H1 (cell line): ENCODE results near the gene KIF25. TPM values are rescaled to one million over a fixed set of nuclear protein-coding genes. Genes with fewer than 3 reads are reported as not detected.

Source experiments
- CTCF ChIA-PET: fragments of 300-600 bp; sonication (Branson Sonifier 250); formaldehyde crosslinking; loops from one replicate; lab custom pipeline; 2021; ENCODE audit not compliant: partially characterized antibody; lab: Charles Lee
- POLR2A ChIA-PET: fragments of 300-600 bp; sonication (Branson Sonifier 250); formaldehyde crosslinking; loops from one replicate; lab custom pipeline; 2021; ENCODE audit warnings: inconsistent platforms; ENCODE audit not compliant: partially characterized antibody; lab: Charles Lee
- DNase-seq, 2 experiments: peaks; one replicate each; pipeline versions ENCODE4 v3.0.0 to v3.0.0-alpha.2; 2010 to 2022; ENCODE audit warnings: low spot score in 2 of 2, low read depth in 1 of 2, mixed read lengths in 1 of 2
- FAIRE-seq: peaks from 2 replicates; lab custom pipeline; 2011; peaks lifted over from hg19 to GRCh38; lab: Jason Lieb, UNC
- H2AFZ ChIP-seq: 2 replicates; pipeline ENCODE4 v1.8.1; 2012; ENCODE audit warnings: low read length, inconsistent platforms
- H2AK5ac ChIP-seq: 2 replicates; pipeline ENCODE4 v1.6.1; 2013; ENCODE audit warnings: low read depth, low read length
- H2BK120ac ChIP-seq: replicated peaks from 2 replicates; pipeline ENCODE3; 2013; ENCODE audit warnings: low read depth, low read length, inconsistent platforms
- H2BK12ac ChIP-seq: 2 replicates; pipeline ENCODE4 v1.6.1; 2013; ENCODE audit warnings: low read depth, low read length
- H2BK15ac ChIP-seq: 2 replicates; pipeline ENCODE4 v1.6.1; 2013; ENCODE audit warnings: low read length
- H2BK20ac ChIP-seq: 2 replicates; pipeline ENCODE4 v1.6.1; 2013; ENCODE audit warnings: low read length
- H2BK5ac ChIP-seq: 2 replicates; pipeline ENCODE4 v1.6.1; 2013; ENCODE audit warnings: low read depth, low read length
- H3K14ac ChIP-seq: 2 replicates; pipeline ENCODE4 v1.6.1; 2013; ENCODE audit warnings: inconsistent platforms; ENCODE audit not compliant: insufficient read length
- H3K18ac ChIP-seq: 2 replicates; pipeline ENCODE4 v1.6.1; 2013; ENCODE audit warnings: low read length; ENCODE audit errors: extremely low read depth
- H3K23ac ChIP-seq: 2 replicates; pipeline ENCODE4 v1.6.1; 2013; ENCODE audit warnings: inconsistent platforms; ENCODE audit not compliant: insufficient read length
- H3K23me2 ChIP-seq: 2 replicates; pipeline ENCODE4 v1.6.1; 2013; ENCODE audit warnings: low read depth, low read length
- H3K27ac ChIP-seq: 2 replicates; pipeline ENCODE4 v1.6.1; 2011; ENCODE audit warnings: low read depth, low read length, inconsistent platforms
- H3K27me3 ChIP-seq, 4 experiments: replicated peaks in 1 of 4; 1 replicate in 1 of 4; 2 replicates in 3 of 4; pipeline versions ENCODE4 v1.6.1 to v1.8.1; 2011 to 2013; ENCODE audit warnings: low read length in 3 of 4, mild to moderate bottlenecking in 3 of 4, inconsistent platforms in 2 of 4, mixed read lengths in 2 of 4, moderate library complexity in 1 of 4; ENCODE audit not compliant: control insufficient read depth in 3 of 4, insufficient read depth in 3 of 4; ENCODE audit errors: extremely low read depth in 1 of 4
- H3K36me3 ChIP-seq, 4 experiments: 2 replicates each; pipeline versions ENCODE4 v1.6.1 to v1.8.1; 2011 to 2013; ENCODE audit warnings: mild to moderate bottlenecking in 4 of 4, low read length in 3 of 4, moderate library complexity in 2 of 4, control low read depth in 1 of 4, inconsistent platforms in 1 of 4; ENCODE audit not compliant: insufficient read depth in 4 of 4, control insufficient read depth in 2 of 4
- H3K4ac ChIP-seq: replicated peaks from 2 replicates; pipeline ENCODE3; 2013; ENCODE audit warnings: low read length, low read depth, mixed read lengths, inconsistent platforms; ENCODE audit not compliant: insufficient read length
- H3K4me1 ChIP-seq, 4 experiments: replicated peaks in 1 of 4; 1 replicate in 1 of 4; 2 replicates in 3 of 4; pipeline versions ENCODE4 v1.6.1 to v1.8.1; 2011 to 2013; ENCODE audit warnings: low read length in 3 of 4, inconsistent platforms in 2 of 4, mixed read lengths in 1 of 4; ENCODE audit not compliant: insufficient read depth in 4 of 4, control insufficient read depth in 3 of 4
- H3K4me2 ChIP-seq, 2 experiments: 2 replicates each; pipeline versions ENCODE4 v1.6.1 to v1.8.1; 2011 to 2013; ENCODE audit warnings: low read depth in 2 of 2, low read length in 2 of 2, control low read depth in 1 of 2, inconsistent platforms in 1 of 2, mild to moderate bottlenecking in 1 of 2; ENCODE audit not compliant: insufficient read depth in 1 of 2
- H3K4me3 ChIP-seq, 4 experiments: fragments of 200-600, 300-600 bp in 1 of 4; sonication (generic), shearing (Covaris generic), sonication (Bioruptor Twin) in 1 of 4; 2 replicates each; pipeline versions ENCODE4 v1.5.1 to v1.8.1; 2011 to 2016; ENCODE audit warnings: low read length in 4 of 4, low read depth in 3 of 4, control low read depth in 2 of 4, inconsistent platforms in 2 of 4, mild to moderate bottlenecking in 2 of 4, mixed read lengths in 1 of 4, moderate library complexity in 1 of 4; ENCODE audit not compliant: insufficient read depth in 2 of 4; ENCODE audit errors: extremely low read depth in 1 of 4
- H3K56ac ChIP-seq: replicated peaks from 2 replicates; pipeline ENCODE3; 2013; ENCODE audit warnings: low read depth, mild to moderate bottlenecking, mixed read lengths, low read length, inconsistent platforms; ENCODE audit not compliant: insufficient read length
- H3K79me1 ChIP-seq: 2 replicates; pipeline ENCODE4 v1.6.1; 2013; ENCODE audit warnings: low read depth, low read length, control low read depth
- H3K79me2 ChIP-seq, 2 experiments: 2 replicates each; pipeline versions ENCODE4 v1.6.1 to v1.8.1; 2012 to 2013; ENCODE audit warnings: low read length in 2 of 2, mild to moderate bottlenecking in 2 of 2, inconsistent platforms in 1 of 2; ENCODE audit not compliant: insufficient read depth in 2 of 2, control insufficient read depth in 1 of 2
- H3K9ac ChIP-seq, 4 experiments: replicated peaks in 1 of 4; 1 replicate in 1 of 4; 2 replicates in 3 of 4; pipeline versions ENCODE4 v1.6.1 to v1.8.1; 2011 to 2013; ENCODE audit warnings: low read depth in 3 of 4, low read length in 3 of 4, control low read depth in 2 of 4, mild to moderate bottlenecking in 2 of 4, moderate library complexity in 2 of 4, inconsistent platforms in 1 of 4; ENCODE audit errors: extremely low read depth in 1 of 4
- H3K9me3 ChIP-seq, 2 experiments: 2 replicates each; pipeline versions ENCODE4 v1.6.1 to v1.8.1; 2012 to 2013; ENCODE audit warnings: mild to moderate bottlenecking in 2 of 2, moderate library complexity in 2 of 2, control low read depth in 1 of 2, inconsistent platforms in 1 of 2, low read depth in 1 of 2, low read length in 1 of 2, mixed read lengths in 1 of 2; ENCODE audit not compliant: insufficient read depth in 2 of 2
- H4K20me1 ChIP-seq, 2 experiments: replicated peaks in 1 of 2; 2 replicates each; pipeline versions ENCODE3 to v1.8.1; 2011 to 2013; ENCODE audit warnings: inconsistent platforms in 2 of 2, low read length in 2 of 2, mild to moderate bottlenecking in 1 of 2; ENCODE audit not compliant: insufficient read depth in 2 of 2, control insufficient read depth in 1 of 2
- H4K5ac ChIP-seq: 2 replicates; pipeline ENCODE4 v1.6.1; 2013; ENCODE audit warnings: low read length, low read depth, mixed read lengths, inconsistent platforms; ENCODE audit not compliant: insufficient read length
- H4K8ac ChIP-seq: 2 replicates; pipeline ENCODE4 v1.8.0; 2013; ENCODE audit warnings: mild to moderate bottlenecking, moderate library complexity, low read length, inconsistent platforms; ENCODE audit not compliant: insufficient read depth; ENCODE audit errors: extremely low read depth
- H4K91ac ChIP-seq: replicated peaks from 2 replicates; pipeline ENCODE3; 2013; ENCODE audit warnings: low read length, mixed read lengths, inconsistent platforms; ENCODE audit not compliant: insufficient read length
- CTCF ChIP-seq, 3 experiments: IDR thresholded peaks; 1 replicate in 2 of 3; 2 replicates in 1 of 3; pipeline versions ENCODE4 v1.5.1 to v1.6.1; 2011; ENCODE audit warnings: low read length in 3 of 3, mild to moderate bottlenecking in 3 of 3, inconsistent platforms in 2 of 3, low read depth in 1 of 3, moderate library complexity in 1 of 3; ENCODE audit not compliant: insufficient read depth in 1 of 3; ENCODE audit errors: control extremely low read depth in 1 of 3
- EGR1 ChIP-seq: IDR thresholded peaks from 2 replicates; pipeline ENCODE4 v1.6.1; 2011; ENCODE audit warnings: low read depth, low read length, borderline replicate concordance
- EZH2 ChIP-seq: fragments of 200-600 bp; sonication (generic); IDR thresholded peaks from 2 replicates; pipeline ENCODE4 v1.7.1; 2012; ENCODE audit warnings: low read depth, mild to moderate bottlenecking, moderate library complexity, low read length, inconsistent platforms; ENCODE audit not compliant: severe bottlenecking
- MAX ChIP-seq: IDR thresholded peaks from 2 replicates; pipeline ENCODE4 v1.6.1; 2012; ENCODE audit warnings: inconsistent platforms
- NANOG ChIP-seq: IDR thresholded peaks from 2 replicates; pipeline ENCODE4 v1.6.1; 2011; ENCODE audit warnings: low read length, low read depth, mild to moderate bottlenecking, inconsistent platforms; ENCODE audit not compliant: insufficient read depth, poor library complexity, severe bottlenecking
- RBBP5 ChIP-seq: IDR thresholded peaks from 2 replicates; pipeline ENCODE4 v1.7.1; 2012; ENCODE audit warnings: low read depth, mild to moderate bottlenecking, inconsistent platforms, low read length, moderate library complexity, borderline replicate concordance
- RXRA ChIP-seq: IDR thresholded peaks from 2 replicates; pipeline ENCODE4 v1.6.1; 2011; ENCODE audit warnings: low read depth, mild to moderate bottlenecking, low read length, moderate library complexity; ENCODE audit not compliant: insufficient read depth
- SUZ12 ChIP-seq: fragments of 200-600 bp; sonication (generic); IDR thresholded peaks from 2 replicates; pipeline ENCODE4 v1.6.1; 2012; ENCODE audit warnings: mild to moderate bottlenecking, inconsistent platforms, low read length, moderate library complexity, mixed read lengths
- TAF7 ChIP-seq: optimal IDR thresholded peaks from 2 replicates; pipeline ENCODE3; 2011; ENCODE audit warnings: low read depth, mild to moderate bottlenecking, inconsistent platforms, low read length, moderate library complexity, borderline replicate concordance
- WGBS, 2 experiments: shearing (Covaris generic) in 1 of 2; methylation state at CpG; one replicate each; pipeline versions ENCODE4 v1.1.6 to v1.1.7; 2013 to 2015; ENCODE audit warnings: low lambda C conversion rate in 2 of 2, mixed read lengths in 2 of 2, inconsistent platforms in 1 of 2, low coverage in 1 of 2, missing lambda C conversion rate in 1 of 2; ENCODE audit not compliant: insufficient replicate concordance in 2 of 2, insufficient coverage in 1 of 2, insufficient read length in 1 of 2; ENCODE audit errors: extremely low coverage in 1 of 2, missing lambda C conversion rate in 1 of 2; 5-methylcytosine and 5-hydroxymethylcytosine counted together
- polyA plus RNA-seq, 7 experiments: library from polyadenylated mRNA; depleted of rRNA in 3 of 7; stranded (reverse) in 5 of 7; unstranded in 2 of 7; fragments of >200 nt in 5 of 7; fragments of 200-250 nt in 2 of 7; gene quantifications; 1 replicate in 5 of 7; 2 replicates in 1 of 7; 4 replicates in 1 of 7; pipeline versions ENCODE4 v1.2.1 to v1.2.3, GENCODE V29; 2011 to 2013; ENCODE audit warnings: missing spikeins in 2 of 7, mixed read lengths in 2 of 7
- total RNA-seq: library from RNA; stranded (reverse); fragmentation: NEBNext Ultra II Directional; extraction: Animal tissue kit (Norgen Biotek cat#: 25700); gene quantifications from 2 replicates; pipeline ENCODE4 v1.2.1, GENCODE V29; 2021

The KIF25 gene
- total and polyA plus RNA-seq, 2 of the 8 experiments (the other 6 are each of a cell fraction or from before 2014, with no cell fraction given) = 1.5 to 2.0 TPM

GRCh38 chr6:168015482-168016175 lies 18.2 kb downstream of the KIF25 start:
- no peaks in the 10 kb centered on the region for H3K79me1 ChIP-seq
- CTCF ChIA-PET = interaction anchor here (1.4 kb wide), 1 partner anchor 20 kb away, joined by 4 read pairs; no protein-coding TSS in a partner anchor
- H3K4me2 ChIP-seq = no peak overlapping the region
- H3K14ac ChIP-seq = no peak overlapping the region
- H3K18ac ChIP-seq = no peak overlapping the region
- no peak overlapping the region for H2BK15ac ChIP-seq
- no peak overlapping the region for H3K4ac ChIP-seq
- H4K5ac ChIP-seq = no peak overlapping the region
- peaks cover 2% of the 10 kb centered on the region for H3K23me2 ChIP-seq
- no peak overlapping the region for H2BK120ac ChIP-seq
- no peaks in the 10 kb centered on the region for H3K36me3 ChIP-seq
- no peaks in the 10 kb centered on the region for H4K20me1 ChIP-seq
- no peak overlapping the region for H3K9ac ChIP-seq
- no peaks in the 10 kb centered on the region for H3K27me3 ChIP-seq
- no peak overlapping the region for H3K23ac ChIP-seq
- no peak overlapping the region for H3K4me3 ChIP-seq
- no peak overlapping the region for H4K91ac ChIP-seq
- no peak overlapping the region for H2BK20ac ChIP-seq
- no peak overlapping the region for H2AK5ac ChIP-seq
- FAIRE-seq = no peak
- POLR2A ChIA-PET = interaction anchor here (1.0 kb wide), 1 partner anchor 13 kb away, joined by 3 read pairs; no protein-coding TSS in a partner anchor
- H3K56ac ChIP-seq = no peak overlapping the region
- peaks cover 0 to 7% (median 2%) of the 10 kb centered on the region in 4 experiments; a peak in 3 of 7 replicates for H3K4me1 ChIP-seq
- no peak overlapping the region for H3K27ac ChIP-seq
- no peak overlapping the region for H4K8ac ChIP-seq
- H3K9me3 ChIP-seq = peaks cover 4 to 7% of the 10 kb centered on the region in 2 experiments; a peak in 2 of 4 replicates
- no peak overlapping the region for H2AFZ ChIP-seq
- no peaks in the 10 kb centered on the region for H3K79me2 ChIP-seq
- H2BK5ac ChIP-seq = no peak overlapping the region
- peak in 1 of 2 experiments; percentile 17 for DNase-seq
- H2BK12ac ChIP-seq = no peak overlapping the region
- WGBS, 2 experiments = 94% methylated on average over 14 of the region's 14 CpGs; no CpG with 5 or more reads in 1 of the 2 experiments
- TF ChIP-seq MAX (no peak), CTCF (IDR thresholded peaks at IDR 0.05; ENCODE audit: control extremely low read depth in 1 of 3, insufficient read depth in 1 of 3, low read depth in 1 of 3, low read length in 3 of 3) (no peak), RBBP5 (no peak), SUZ12 (no peak), EZH2 (no peak), EGR1 (no peak), RXRA (no peak), TAF7 (no peak), NANOG (no peak)
